Naive thymus-derived CD4-positive, alpha-beta T cell (primary cell): Measurements from ENCODE around the gene DGKH. TPM values are rescaled to one million over a fixed set of nuclear protein-coding genes. Genes with fewer than 3 reads are reported as not detected.

ENCODE experiments used
- ATAC-seq: fragments of 150-1000 bp; cut with Tn5 transposase; 2 replicates; pipeline ENCODE4 v1.10.0; 2021; ENCODE audit warnings: mild to moderate bottlenecking, moderate library complexity
- CTCF ChIA-PET: fragments of 350-600 bp; sonication (Branson Sonifier 250); formaldehyde crosslinking; loops from one replicate; lab custom pipeline; 2021; ENCODE audit warnings: antibody characterized with exemption; lab: Charles Lee
- POLR2A ChIA-PET: fragments of 350-600 bp; sonication (Branson Sonifier 250); formaldehyde crosslinking; loops from one replicate; lab custom pipeline; 2021; ENCODE audit warnings: antibody characterized with exemption, inconsistent platforms; lab: Charles Lee
- DNase-seq, 9 donors: peaks; one replicate each; pipeline versions ENCODE4 v3.0.0 to v3.0.0-alpha.2; 2020 to 2022; ENCODE audit warnings: mixed read lengths in 1 of 9
- H3K27ac ChIP-seq: one replicate; pipeline ENCODE4 v1.7.0; 2013; ENCODE audit warnings: mild to moderate bottlenecking, low read depth, low read length, moderate library complexity
- H3K27me3 ChIP-seq, 2 donors: one replicate each; pipeline ENCODE4 v1.7.0; 2013; ENCODE audit warnings: low read length in 2 of 2, mild to moderate bottlenecking in 2 of 2, moderate library complexity in 2 of 2; ENCODE audit not compliant: control insufficient read depth in 2 of 2, insufficient read depth in 2 of 2
- H3K36me3 ChIP-seq, 3 experiments: 1 replicate in 2 of 3; 2 replicates in 1 of 3; pipeline ENCODE4 v1.7.0; 2013; ENCODE audit warnings: low read length in 3 of 3, mild to moderate bottlenecking in 3 of 3, moderate library complexity in 1 of 3; ENCODE audit not compliant: insufficient read depth in 3 of 3, control insufficient read depth in 2 of 3
- H3K4me1 ChIP-seq, 2 donors: one replicate each; pipeline ENCODE4 v1.7.0; 2013; ENCODE audit warnings: low read length in 2 of 2, mild to moderate bottlenecking in 2 of 2, moderate library complexity in 1 of 2; ENCODE audit not compliant: control insufficient read depth in 2 of 2, insufficient read depth in 2 of 2
- H3K4me3 ChIP-seq: 2 replicates; pipeline ENCODE4 v1.7.0; 2013; ENCODE audit warnings: mild to moderate bottlenecking, low read length
- H3K9me3 ChIP-seq, 3 experiments: 1 replicate in 2 of 3; 2 replicates in 1 of 3; pipeline ENCODE4 v1.7.0; 2013; ENCODE audit warnings: low read length in 3 of 3; ENCODE audit not compliant: control insufficient read depth in 2 of 3
- H3K27ac Mint-ChIP-seq, 9 donors: one replicate each; pipeline ENCODE4 v1.8.0; 2020 to 2022; ENCODE audit warnings: mixed read lengths in 9 of 9, mild to moderate bottlenecking in 8 of 9, moderate library complexity in 5 of 9, inconsistent platforms in 2 of 9
- H3K27me3 Mint-ChIP-seq, 5 donors: one replicate each; pipeline ENCODE4 v1.8.0; 2021 to 2022; ENCODE audit warnings: mixed read lengths in 5 of 5, mild to moderate bottlenecking in 1 of 5
- H3K36me3 Mint-ChIP-seq, 5 donors: one replicate each; pipeline ENCODE4 v1.8.0; 2020 to 2022; ENCODE audit warnings: mixed read lengths in 5 of 5, mild to moderate bottlenecking in 3 of 5, inconsistent platforms in 1 of 5
- H3K4me1 Mint-ChIP-seq, 7 donors: one replicate each; pipeline ENCODE4 v1.8.0; 2020 to 2022; ENCODE audit warnings: mixed read lengths in 7 of 7, mild to moderate bottlenecking in 3 of 7, inconsistent platforms in 1 of 7
- H3K4me3 Mint-ChIP-seq, 10 donors: one replicate each; pipeline ENCODE4 v1.8.0; 2020 to 2022; ENCODE audit warnings: mild to moderate bottlenecking in 10 of 10, mixed read lengths in 10 of 10, moderate library complexity in 6 of 10, inconsistent platforms in 2 of 10
- H3K9me3 Mint-ChIP-seq, 11 donors: one replicate each; pipeline ENCODE4 v1.8.0; 2020 to 2022; ENCODE audit warnings: mixed read lengths in 11 of 11, mild to moderate bottlenecking in 4 of 11, inconsistent platforms in 1 of 11, moderate library complexity in 1 of 11
- intact Hi-C, 2 donors: fragments of 100-400 bp; cut with micrococcal nuclease; formaldehyde crosslinking; loops; one replicate each; pipeline ENCODE4 v1.15.1; 2023
- polyA plus RNA-seq, 2 donors: library from polyadenylated mRNA; unstranded; fragments of 300-500 nt; fragmentation: Illumina TruSeq; gene quantifications; one replicate each; pipeline ENCODE4 v1.2.3, GENCODE V29; 2021
- total RNA-seq, 6 experiments: library from RNA in 5 of 6; stranded (reverse) in 5 of 6; gene quantifications; 1 replicate in 5 of 6; 2 replicates in 1 of 6; pipeline ENCODE4 v1.2.3 and lab custom pipeline; 2021 to 2026

Gene DGKH
- total and polyA plus RNA-seq, 7 experiments from 2014 or later: 0.85 to 16.4 (median 6.8) TPM

GRCh38 chr13:42073683-42074082, 25.2 kb downstream of the DGKH start:
- Mint-ChIP-seq H3K4me3 (no peak overlapping the region), H3K27ac (no peak overlapping the region), H3K4me1 (peaks cover 7 to 45% (median 37%) of the 10 kb centered on the region in 7 donors), H3K9me3 (no peaks in the 10 kb centered on the region), H3K27me3 (no peaks in the 10 kb centered on the region), H3K36me3 (peaks cover 0 to 20% (median 5%) of the 10 kb centered on the region in 5 donors)
- Histone ChIP-seq H3K27ac (no peak overlapping the region), H3K4me1 (peaks cover 0 to 6% of the 10 kb centered on the region in 2 donors), H3K36me3 (no peaks in the 10 kb centered on the region), H3K4me3 (no peak overlapping the region), H3K9me3 (no peaks in the 10 kb centered on the region), H3K27me3 (no peaks in the 10 kb centered on the region)
- ATAC-seq: no peak
- ChIA-PET CTCF (no interaction called here), POLR2A (no interaction called here)
- no peak for DNase-seq
- intact Hi-C loops: no loop called here

- H3K36me3 ChIP-seq: no peaks in the 10 kb centered on the region
- no peak overlapping the region for H3K27ac ChIP-seq
- ChIA-PET CTCF (interaction anchor here (0.6 to 0.8 kb wide), 2 partner anchors 21 to 28 kb away, joined by 3 read pairs; no protein-coding TSS in a partner anchor), POLR2A (interaction anchor here (1.0 kb wide), 1 partner anchor 114 kb away, joined by 3 read pairs; no protein-coding TSS in a partner anchor)
- no peaks in the 10 kb centered on the region for H3K27me3 Mint-ChIP-seq
- H3K9me3 ChIP-seq: no peaks in the 10 kb centered on the region
- DNase-seq (no peak), ATAC-seq (no peak)
- no peak overlapping the region for H3K4me3 Mint-ChIP-seq
- H3K9me3 Mint-ChIP-seq: no peaks in the 10 kb centered on the region
- intact Hi-C loops: no loop called here
- H3K36me3 Mint-ChIP-seq: peaks cover 0 to 10% (median 0%) of the 10 kb centered on the region in 5 donors
- peaks cover 7 to 40% (median 36%) of the 10 kb centered on the region in 7 donors for H3K4me1 Mint-ChIP-seq
- H3K27ac Mint-ChIP-seq: no peak overlapping the region
- H3K27me3 ChIP-seq: no peaks in the 10 kb centered on the region
- no peak overlapping the region for H3K4me3 ChIP-seq
- peaks cover 0 to 6% of the 10 kb centered on the region in 2 donors for H3K4me1 ChIP-seq
Measured at GRCh38 chr13:42075517-42075916, 27.1 kb downstream of the DGKH start.

GRCh38 chr13:42076309-42076713, 27.9 kb downstream of the DGKH start:
- ChIA-PET CTCF (no interaction called here), POLR2A (no interaction called here)
- Histone ChIP-seq H3K27me3 (no peaks in the 10 kb centered on the region), H3K4me1 (peaks cover 0 to 3% of the 10 kb centered on the region in 2 donors), H3K27ac (no peak overlapping the region), H3K4me3 (no peak overlapping the region), H3K36me3 (no peaks in the 10 kb centered on the region), H3K9me3 (no peaks in the 10 kb centered on the region)
- intact Hi-C loops: no loop called here
- Mint-ChIP-seq H3K4me1 (peaks cover 4 to 33% (median 28%) of the 10 kb centered on the region in 7 donors), H3K4me3 (no peak overlapping the region), H3K27me3 (no peaks in the 10 kb centered on the region), H3K27ac (no peak overlapping the region), H3K36me3 (peaks cover 0 to 7% (median 0%) of the 10 kb centered on the region in 5 donors), H3K9me3 (no peaks in the 10 kb centered on the region)
- DNase-seq (no peak), ATAC-seq (no peak)

DNA sequence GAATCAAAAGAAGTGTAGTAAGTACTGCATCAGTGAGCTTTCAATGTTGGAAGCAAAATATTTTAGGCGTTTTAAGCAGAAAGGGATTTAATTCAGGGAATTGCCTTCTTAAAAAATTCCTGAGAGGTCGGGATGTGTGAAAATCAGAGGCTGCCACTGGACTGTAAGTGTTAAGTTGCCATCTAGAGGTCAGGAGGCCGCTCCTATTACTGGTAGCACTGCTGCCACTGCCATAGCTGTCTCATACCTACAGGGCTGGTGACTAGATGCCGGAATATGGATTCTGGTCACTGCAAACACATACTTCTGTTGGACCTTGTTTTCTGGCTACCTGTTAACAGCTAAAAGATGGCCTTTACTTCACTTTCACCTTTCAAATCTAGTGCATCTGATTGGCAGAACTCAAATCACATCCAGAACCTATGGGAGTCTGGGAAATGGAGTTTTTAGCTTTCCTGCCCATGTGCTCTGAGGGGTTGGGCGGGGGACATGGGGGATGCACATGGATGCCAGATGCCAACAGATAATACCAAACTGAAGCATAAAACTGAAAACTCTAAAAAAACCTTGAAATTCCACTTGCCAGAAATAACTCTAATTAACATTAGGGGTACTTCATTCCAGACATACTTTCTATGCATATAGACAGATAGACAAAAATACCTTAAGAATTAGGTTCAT, 29.8 kb downstream of the DGKH start:
- Histone ChIP-seq H3K36me3 (no peaks in the 10 kb centered on the region), H3K27ac (no peak overlapping the region), H3K9me3 (no peaks in the 10 kb centered on the region), H3K4me1 (no peaks in the 10 kb centered on the region), H3K27me3 (no peaks in the 10 kb centered on the region), H3K4me3 (no peak overlapping the region)
- Mint-ChIP-seq H3K27me3 (no peaks in the 10 kb centered on the region), H3K4me1 (peaks cover 4 to 15% (median 14%) of the 10 kb centered on the region in 7 donors), H3K27ac (no peak overlapping the region), H3K4me3 (no peak overlapping the region), H3K9me3 (peaks cover 0 to 6% (median 0%) of the 10 kb centered on the region in 11 donors), H3K36me3 (peaks cover 3 to 20% (median 13%) of the 10 kb centered on the region in 5 donors)
- no peak for ATAC-seq
- intact Hi-C loops: loop anchor here in 1 of 2 donors (1.0 kb wide), 1 partner anchor 173 kb away; no protein-coding TSS in a partner anchor
- no peak for DNase-seq
- ChIA-PET POLR2A (no interaction called here), CTCF (no interaction called here)

GRCh38 chr13:42083138-42083770, 34.8 kb downstream of the DGKH start:
- no peaks in the 10 kb centered on the region for H3K27me3 ChIP-seq
- H3K4me3 Mint-ChIP-seq: no peak overlapping the region
- peak overlapping the region in 2 of 9 donors; percentile 30 to 42 for H3K27ac Mint-ChIP-seq
- DNase-seq (no peak), ATAC-seq (no peak)
- no peak overlapping the region for H3K4me3 ChIP-seq
- H3K27me3 Mint-ChIP-seq: no peaks in the 10 kb centered on the region
- intact Hi-C loops: no loop called here
- H3K36me3 ChIP-seq: no peaks in the 10 kb centered on the region
- H3K27ac ChIP-seq: no peak overlapping the region
- H3K9me3 Mint-ChIP-seq: peaks cover 0 to 12% (median 6%) of the 10 kb centered on the region in 11 donors
- H3K36me3 Mint-ChIP-seq: peaks cover 6 to 35% (median 26%) of the 10 kb centered on the region in 5 donors
- H3K4me1 ChIP-seq: no peaks in the 10 kb centered on the region
- ChIA-PET CTCF (no interaction called here), POLR2A (no interaction called here)
- peaks cover 0 to 8% (median 0%) of the 10 kb centered on the region in 7 donors for H3K4me1 Mint-ChIP-seq
- H3K9me3 ChIP-seq: no peaks in the 10 kb centered on the region

DNA sequence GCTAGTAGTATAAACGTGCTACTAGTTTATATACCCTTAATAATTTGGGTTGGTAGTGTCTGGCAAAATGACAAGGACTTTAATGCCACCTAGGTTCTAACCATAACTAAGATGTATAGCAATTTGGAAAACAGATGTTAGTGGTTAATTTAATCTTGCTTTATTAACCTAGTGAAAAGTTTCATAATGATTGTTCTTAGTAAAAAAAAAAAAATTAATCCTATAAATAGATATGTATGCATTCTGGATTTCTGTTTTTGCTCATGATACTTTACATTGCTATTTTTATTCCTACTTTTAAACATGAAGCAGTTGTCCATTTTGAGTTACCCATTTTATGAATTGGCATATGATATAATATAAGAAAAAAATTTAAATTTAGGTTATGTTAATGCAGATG, 36.3 kb downstream of the DGKH start:
- Histone ChIP-seq H3K27ac (no peak overlapping the region), H3K4me1 (no peaks in the 10 kb centered on the region), H3K27me3 (no peaks in the 10 kb centered on the region), H3K9me3 (no peaks in the 10 kb centered on the region), H3K4me3 (no peak overlapping the region), H3K36me3 (no peaks in the 10 kb centered on the region)
- intact Hi-C loops: no loop called here
- no peak overlapping the region for H3K4me3 Mint-ChIP-seq
- POLR2A ChIA-PET: interaction anchor here (0.6 kb wide), 1 partner anchor 1258 kb away, joined by 3 read pairs; no protein-coding TSS in a partner anchor
- no peak for ATAC-seq
- H3K36me3 Mint-ChIP-seq: peaks cover 6 to 39% (median 26%) of the 10 kb centered on the region in 5 donors
- DNase-seq: no peak
- H3K4me1 Mint-ChIP-seq: peaks cover 0 to 8% (median 0%) of the 10 kb centered on the region in 7 donors
- no peaks in the 10 kb centered on the region for H3K27me3 Mint-ChIP-seq
- H3K27ac Mint-ChIP-seq: no peak overlapping the region
- CTCF ChIA-PET: no interaction called here
- peaks cover 0 to 12% (median 6%) of the 10 kb centered on the region in 11 donors for H3K9me3 Mint-ChIP-seq
